CMK (cell line): ENCODE results near the gene S100PBP.

Experiments
- DNase-seq: peaks from one replicate; pipeline ENCODE4 v3.0.0-alpha.2; 2010; ENCODE audit warnings: low read depth

The S100PBP gene

GRCh38 chr1:32886828-32887414, 69.5 kb downstream of the S100PBP start:
- no peak for DNase-seq

DNA sequence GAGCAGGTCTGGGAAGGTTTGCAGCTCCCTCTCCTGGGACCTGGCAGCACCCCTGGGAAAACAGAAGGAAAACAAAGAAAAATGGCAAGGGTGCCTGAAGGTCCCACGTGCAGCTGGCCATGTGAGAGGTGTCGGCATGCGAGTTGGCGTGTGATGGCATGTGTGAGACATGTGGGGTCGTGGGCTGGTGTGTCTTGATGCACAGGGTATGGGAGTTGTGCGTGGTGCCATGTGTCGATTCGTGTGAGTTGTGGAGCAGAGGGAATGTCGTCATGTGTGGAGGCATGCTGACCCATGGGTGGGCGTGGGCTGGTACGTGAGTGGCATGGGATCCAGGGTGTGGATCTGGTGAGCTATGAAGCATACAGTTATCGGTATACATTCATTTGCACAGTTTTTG, 70.2 kb downstream of the S100PBP start:
- DNase-seq: no peak

DNA sequence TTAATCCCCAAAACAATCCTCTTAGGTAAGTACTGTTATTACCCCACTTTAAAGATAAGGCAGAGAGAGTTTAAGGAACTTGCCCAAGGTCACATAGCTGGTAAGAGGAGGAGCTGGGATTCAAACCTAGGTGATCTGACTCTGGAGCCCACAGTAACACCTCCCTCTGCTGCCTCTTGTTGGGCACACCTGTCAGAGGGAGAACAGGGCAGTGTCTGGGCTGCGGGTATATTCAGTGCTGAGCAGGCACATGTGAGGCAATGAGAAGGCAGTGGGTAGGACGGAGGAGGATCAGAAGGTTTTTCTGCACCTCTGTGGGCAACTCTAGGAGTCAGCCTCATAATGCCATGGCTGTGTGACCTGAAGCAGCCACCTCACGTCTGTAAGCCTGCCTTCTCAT, 70.7 kb downstream of the S100PBP start:
- DNase-seq: no peak

DNA sequence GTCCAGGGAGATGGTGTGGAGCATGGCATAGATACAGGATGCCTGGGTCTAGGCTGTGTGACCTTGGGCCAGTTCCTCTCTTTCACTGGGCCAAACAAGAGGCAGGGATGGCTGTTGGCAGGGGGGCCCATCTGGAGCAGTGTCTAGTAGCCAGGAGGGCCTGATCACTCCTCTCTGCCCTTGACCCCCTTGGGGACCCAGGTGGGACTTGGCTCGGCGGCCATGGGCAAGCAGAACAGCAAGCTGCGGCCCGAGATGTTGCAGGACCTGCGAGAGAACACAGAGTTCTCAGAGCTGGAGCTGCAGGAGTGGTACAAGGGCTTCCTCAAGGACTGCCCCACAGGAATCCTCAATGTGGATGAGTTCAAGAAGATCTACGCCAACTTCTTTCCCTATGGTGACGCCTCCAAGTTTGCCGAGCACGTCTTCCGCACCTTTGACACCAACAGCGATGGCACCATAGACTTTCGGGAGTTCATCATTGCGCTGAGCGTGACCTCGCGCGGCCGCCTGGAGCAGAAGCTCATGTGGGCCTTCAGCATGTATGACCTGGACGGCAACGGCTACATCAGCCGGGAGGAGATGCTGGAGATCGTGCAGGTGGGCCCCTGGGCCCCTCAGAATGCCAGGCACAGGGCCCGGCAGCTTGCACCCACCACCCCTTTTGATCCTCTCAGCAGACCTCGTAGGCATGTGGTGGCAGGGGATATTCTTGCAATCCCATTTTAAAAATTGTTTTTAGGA, 71.4 kb downstream of the S100PBP start:
- DNase-seq: no peak

GRCh38 chr1:32889731-32890278, 72.4 kb downstream of the S100PBP start:
- DNase-seq: no peak

DNA sequence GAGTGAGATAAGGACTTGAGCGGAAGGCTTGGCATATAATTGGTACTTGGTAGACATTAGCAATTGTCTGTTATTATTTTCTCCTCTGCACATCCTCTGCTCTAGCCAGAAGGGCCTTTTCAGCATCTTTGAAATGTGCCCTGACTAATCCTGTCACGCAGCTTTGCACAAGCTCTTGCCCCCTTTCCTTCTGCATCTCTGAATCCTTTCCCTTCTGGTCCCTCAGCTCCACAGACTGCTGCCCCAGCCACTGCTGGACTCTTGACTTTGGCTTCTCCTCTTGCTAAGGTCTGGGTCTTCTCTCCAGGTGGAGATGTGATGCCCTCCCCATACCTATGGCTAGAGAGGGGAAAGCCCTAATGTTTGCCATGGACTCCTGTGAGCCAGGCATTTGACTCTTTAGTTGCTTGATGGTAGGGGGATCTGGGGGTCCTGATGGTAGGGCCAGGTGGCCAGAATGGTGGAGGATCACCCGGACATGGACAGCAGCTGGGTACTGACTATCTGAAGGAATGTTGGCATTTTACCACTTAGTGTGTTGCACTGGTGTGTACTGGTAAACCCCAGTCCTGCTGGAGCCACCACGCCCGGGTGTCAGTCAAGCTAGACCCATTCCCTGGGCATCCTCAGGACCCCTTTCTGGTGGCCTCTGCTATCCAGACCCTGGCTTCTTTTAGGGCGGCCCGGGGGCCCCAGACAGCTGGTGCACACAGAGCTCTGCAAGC, 73.2 kb downstream of the S100PBP start:
- no peak for DNase-seq

- DNase-seq: no peak
Observed at GRCh38 chr1:32891241-32891570, 73.8 kb downstream of the S100PBP start.

DNA sequence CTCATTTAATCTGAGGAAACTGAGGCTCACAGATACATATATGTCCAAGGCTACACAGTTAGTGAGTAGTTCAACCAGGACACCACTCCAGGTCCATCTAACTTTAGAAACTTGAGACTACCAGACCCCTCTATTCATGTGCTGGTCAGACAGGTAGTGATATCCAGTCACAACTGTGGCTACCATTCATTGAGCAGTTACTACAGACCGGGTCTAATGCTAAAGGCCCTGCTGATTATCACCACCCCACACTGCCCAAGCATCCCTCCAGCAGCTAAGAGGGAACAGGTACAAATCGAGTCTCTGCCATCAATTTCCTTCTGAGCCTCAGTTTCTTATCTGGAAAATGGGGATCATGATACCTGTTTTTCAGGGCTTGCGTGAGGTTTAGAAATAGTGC, 74.2 kb downstream of the S100PBP start:
- no peak for DNase-seq

DNA sequence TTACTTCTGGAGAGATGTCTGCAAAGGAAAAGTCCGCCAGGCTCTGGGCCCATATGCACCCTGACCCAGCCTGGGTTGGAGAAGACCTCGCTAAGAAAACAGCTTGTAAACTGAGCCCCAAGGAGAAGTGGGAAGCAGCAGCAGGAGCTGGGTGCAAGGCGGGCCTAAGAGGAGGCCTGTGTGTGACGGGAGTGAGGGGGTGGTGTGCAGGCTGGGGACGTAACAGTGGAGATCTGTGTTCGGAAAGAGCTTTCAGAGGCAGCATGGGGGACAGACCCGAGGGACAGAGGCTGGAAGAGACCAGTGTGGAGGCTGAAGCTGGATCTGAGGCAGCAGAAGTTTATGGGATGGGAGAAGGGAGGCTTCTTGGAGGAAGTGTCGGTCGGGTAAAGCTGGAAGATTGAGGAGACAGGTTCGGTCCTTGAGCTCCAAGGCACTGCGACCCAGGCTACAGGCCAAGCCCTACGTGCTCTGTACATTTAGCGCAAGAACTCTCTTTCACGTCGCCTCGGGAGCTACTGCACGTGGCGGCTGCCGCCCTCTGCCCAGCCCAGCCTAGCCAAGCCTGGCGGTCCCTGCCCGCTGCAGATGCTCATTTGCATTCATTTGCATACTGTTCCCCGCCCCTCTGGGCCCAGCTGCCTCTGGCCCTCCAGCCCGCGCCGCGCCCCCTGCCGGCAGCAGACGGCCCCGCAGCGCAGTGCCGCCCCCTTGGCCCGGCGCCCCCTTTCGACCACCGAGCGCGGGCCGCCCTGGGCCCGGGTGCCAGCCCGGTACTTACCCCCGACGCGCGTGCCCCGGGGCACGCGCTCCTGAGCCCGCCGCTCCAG, 75.1 kb downstream of the S100PBP start:
- no peak for DNase-seq

- DNase-seq: no peak
Observed at GRCh38 chr1:32893198-32894018, 76.0 kb downstream of the S100PBP start.

DNA sequence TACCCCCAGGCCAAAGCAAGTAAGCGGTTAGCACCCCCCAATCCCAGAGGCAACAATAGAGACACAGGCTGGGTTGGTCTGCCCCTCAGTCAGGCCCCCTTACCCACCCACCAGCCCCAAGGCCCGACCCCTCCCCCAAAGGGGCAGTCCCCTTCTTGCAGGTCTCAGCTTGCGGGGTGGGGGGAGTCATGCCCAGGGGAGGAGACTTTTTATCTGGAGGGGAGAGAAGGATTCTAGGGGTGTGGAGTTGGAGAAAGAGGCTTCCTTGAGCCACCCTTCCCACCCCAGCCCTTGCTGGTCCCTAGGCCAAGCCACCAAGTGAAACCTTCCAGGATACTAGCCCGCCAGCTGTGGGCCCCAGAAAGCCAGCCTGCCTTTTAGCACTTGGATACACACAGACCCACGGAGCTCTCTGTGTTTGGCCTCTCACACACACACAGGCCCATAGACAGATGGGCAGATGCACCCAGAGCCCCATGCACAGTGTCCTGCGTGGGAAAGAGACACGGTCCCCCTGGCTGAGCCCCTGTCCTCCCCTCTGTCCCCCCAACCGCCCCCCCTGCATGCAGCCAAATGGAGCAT, 76.7 kb downstream of the S100PBP start:
- DNase-seq: no peak

- no peak for DNase-seq
Observed at GRCh38 chr1:32894681-32895080, 77.2 kb downstream of the S100PBP start.

- DNase-seq: no peak
Observed at GRCh38 chr1:32895325-32896215, 78.1 kb downstream of the S100PBP start.

- no peak for DNase-seq
Observed at GRCh38 chr1:32896451-32896850, 79.0 kb downstream of the S100PBP start.

DNA sequence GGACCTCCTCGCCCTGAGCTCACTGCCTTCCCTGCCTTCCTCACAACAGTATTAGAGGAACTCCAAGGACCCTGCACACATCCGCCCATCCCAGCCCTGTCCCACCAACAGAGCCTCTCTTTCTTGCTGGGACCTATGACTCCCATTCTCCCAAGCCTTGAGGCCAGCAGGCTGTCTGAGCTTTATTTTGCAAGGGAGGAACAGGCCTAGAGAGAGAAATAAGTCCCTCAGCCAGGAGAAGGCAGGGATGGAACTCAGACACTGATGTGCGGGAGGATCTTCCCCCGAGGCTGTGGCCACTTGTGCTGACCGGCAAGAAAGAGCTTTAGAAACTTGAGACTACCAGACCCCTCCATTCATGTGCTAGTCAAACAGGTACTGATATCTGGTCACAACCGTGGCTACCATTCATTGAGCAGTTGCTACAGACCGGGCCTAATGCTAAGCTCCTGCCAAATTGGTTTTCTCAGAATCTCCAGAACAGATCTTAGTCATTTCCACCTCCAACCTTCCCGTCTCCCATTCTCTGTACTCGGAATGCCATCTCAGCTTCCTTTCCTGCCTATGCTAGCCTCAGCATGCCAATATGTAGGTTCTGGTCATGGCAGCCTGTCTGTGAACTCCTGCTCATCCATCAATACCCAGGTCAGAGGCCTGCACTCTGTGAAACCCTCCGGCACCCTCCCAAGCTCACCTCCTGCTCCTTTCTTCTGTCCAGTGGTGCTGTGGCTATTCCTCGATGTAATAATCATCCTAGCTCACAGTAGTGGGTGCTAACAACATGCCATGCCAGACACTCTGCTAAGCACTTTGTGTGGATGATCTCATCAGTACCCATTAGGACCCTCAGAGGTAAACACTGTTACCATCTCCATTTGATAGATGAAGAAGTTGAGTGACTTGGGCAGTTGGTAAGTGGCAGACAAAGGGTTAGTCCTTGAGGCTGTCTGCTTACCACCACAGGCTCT, 79.9 kb downstream of the S100PBP start:
- no peak for DNase-seq

GRCh38 chr1:32898056-32898455, 80.6 kb downstream of the S100PBP start:
- DNase-seq: no peak

DNA sequence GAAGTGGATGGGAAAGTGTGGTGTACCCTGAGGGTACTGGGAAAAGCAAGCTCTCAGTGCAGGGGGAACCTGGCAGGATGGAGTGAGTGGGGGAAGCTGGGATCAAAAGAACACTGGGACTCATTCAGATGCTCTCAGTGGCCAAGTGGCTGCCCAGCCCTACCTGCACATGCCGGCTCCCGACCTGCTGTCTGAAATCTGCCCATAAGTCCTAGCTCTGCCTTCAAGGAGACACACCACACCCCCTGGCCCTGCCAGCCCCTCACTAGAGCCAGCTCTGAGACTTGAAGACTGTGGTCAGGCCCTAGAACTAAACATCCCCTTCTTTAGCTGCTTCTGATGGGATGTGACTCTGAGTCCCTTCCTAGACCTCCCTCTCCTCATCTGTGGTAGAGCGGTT, 81.5 kb downstream of the S100PBP start:
- no peak for DNase-seq

DNA sequence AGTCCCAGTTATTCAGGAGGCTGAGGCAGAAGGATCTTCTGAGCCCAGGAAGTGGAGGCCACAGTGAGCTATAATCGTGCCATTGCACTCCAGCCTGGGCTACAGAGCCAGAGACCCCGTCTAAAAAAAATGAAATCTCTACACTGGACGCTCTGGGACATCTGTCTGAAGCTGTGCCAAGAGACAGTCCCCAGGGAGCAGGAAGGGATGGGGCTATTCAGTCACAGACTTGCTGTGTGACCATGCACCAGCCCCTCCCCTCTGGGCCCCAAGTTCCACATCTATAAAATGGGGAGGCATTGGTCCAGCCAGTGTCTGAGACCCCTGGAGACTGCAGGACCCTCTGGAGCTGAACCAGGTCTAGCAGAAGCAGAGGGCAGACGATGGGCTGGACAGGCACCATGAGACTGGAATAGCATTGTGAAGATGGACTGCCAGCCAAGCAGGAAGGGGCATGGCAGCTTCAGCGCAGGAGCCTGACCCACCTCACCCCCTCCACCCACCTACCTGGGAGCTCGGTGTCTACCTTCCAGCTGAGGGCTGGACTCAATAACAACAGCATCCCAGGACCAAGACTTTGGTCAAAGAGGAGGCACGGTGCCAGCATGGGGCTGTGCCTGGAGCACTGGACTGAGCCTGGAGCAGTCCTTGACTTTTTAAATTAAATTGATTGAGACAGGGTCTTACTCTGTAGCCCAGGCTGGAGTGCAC, 82.3 kb downstream of the S100PBP start:
- no peak for DNase-seq
